ENCODE data around the gene IL1R2.

The IL1R2 gene

DNA sequence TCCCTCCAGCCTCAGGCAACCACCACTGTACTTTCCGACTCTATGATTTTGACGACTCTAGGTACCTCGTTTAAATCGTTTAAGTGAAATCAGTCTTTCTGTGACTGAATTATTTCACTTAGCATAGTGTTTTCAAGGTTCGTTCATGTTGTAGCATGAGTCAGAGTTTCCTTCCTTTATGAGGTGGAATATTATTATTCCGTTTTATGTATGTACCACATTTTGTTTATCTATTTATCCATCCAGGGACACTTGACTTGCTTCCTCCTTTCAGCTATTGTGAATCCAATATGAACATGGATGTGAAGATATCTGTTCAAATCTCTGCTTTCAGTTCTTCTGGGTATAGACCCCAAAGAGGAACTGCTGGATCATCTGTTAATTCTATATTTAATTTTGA is 19.1 kb downstream of the IL1R2 start:
- H3K4me1 ChIP-seq (ENCODE audit: control insufficient read depth, insufficient read depth, low read length), result no peaks in the 10 kb centered on the region
- CTCF ChIA-PET, result interaction anchor here (1.4 kb wide), 1 partner anchor 230 kb away, joined by 3 read pairs; no protein-coding TSS in a partner anchor
- H3K4me3 ChIP-seq (ENCODE audit: low read depth, low read length), result no peak overlapping the region

DNA sequence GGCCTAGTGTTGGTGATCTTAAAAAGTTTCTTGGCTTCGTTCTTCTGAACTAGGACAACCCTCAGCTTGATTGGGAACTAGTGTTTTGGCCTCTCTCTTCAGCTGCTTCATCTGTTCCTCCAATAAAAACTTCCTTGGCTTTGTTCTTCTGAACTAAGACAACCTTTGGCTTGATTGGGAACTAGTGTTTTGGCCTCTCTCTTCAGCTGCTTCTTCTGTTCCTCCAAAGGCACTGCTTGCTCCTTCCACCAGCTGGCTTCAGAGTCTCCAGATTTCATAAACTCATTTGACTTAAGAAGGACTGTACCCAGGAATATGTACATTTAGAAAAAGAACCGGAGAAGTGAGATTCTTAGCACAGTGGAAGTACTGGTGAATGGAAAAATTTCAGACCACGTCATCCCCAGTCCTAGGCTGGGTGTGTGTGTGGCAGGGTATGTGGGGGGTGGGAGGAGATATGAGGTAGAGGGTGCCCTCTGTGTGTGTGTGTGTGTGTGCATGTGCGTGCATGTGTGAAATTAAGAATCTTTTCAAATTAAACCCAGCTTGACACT is 20.4 kb downstream of the IL1R2 start:
- Histone ChIP-seq H3K4me3 (ENCODE audit: low read depth, low read length) (no peak overlapping the region), H3K27ac (ENCODE audit: extremely low read depth, low read depth, low read length) (no peak overlapping the region), H3K4me1 (ENCODE audit: control insufficient read depth, insufficient read depth, low read length) (no peaks in the 10 kb centered on the region), H3K9me3 (ENCODE audit: control insufficient read depth, insufficient read depth, low read depth, low read length) (no peaks in the 10 kb centered on the region), H3K36me3 (ENCODE audit: control insufficient read depth in 2 of 2, insufficient read depth in 1 of 2, low read length in 2 of 2) (no peaks in the 10 kb centered on the region)
- POLR2A ChIA-PET, result no interaction called here
- CTCF ChIA-PET, result interaction anchor here (0.7 to 1.4 kb wide), 3 partner anchors 8 to 254 kb away, joined by 3 to 8 read pairs (median 7); no protein-coding TSS in a partner anchor
- TF ChIP-seq ZNF768 (tag by site-specific recombination; IDR thresholded peaks at IDR 0.05) (no peak), ZNF23 (tag by site-specific recombination; IDR thresholded peaks at IDR 0.05; ENCODE audit: borderline replicate concordance) (no peak), REPIN1 (tag by site-specific recombination; IDR thresholded peaks at IDR 0.05; ENCODE audit: low read depth) (no peak), ZNF2 (tag by site-specific recombination; IDR thresholded peaks at IDR 0.05) (no peak), ZBTB1 (tag by site-specific recombination; IDR thresholded peaks at IDR 0.05) (no peak)
- TF ChIP-seq, protein P1, sequence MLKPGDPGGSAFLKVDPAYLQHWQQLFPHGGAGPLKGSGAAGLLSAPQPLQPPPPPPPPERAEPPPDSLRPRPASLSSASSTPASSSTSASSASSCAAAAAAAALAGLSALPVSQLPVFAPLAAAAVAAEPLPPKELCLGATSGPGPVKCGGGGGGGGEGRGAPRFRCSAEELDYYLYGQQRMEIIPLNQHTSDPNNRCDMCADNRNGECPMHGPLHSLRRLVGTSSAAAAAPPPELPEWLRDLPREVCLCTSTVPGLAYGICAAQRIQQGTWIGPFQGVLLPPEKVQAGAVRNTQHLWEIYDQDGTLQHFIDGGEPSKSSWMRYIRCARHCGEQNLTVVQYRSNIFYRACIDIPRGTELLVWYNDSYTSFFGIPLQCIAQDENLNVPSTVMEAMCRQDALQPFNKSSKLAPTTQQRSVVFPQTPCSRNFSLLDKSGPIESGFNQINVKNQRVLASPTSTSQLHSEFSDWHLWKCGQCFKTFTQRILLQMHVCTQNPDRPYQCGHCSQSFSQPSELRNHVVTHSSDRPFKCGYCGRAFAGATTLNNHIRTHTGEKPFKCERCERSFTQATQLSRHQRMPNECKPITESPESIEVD (tag by site-specific recombination; IDR thresholded peaks at IDR 0.05), result no peak
- TF ChIP-seq, protein P2, sequence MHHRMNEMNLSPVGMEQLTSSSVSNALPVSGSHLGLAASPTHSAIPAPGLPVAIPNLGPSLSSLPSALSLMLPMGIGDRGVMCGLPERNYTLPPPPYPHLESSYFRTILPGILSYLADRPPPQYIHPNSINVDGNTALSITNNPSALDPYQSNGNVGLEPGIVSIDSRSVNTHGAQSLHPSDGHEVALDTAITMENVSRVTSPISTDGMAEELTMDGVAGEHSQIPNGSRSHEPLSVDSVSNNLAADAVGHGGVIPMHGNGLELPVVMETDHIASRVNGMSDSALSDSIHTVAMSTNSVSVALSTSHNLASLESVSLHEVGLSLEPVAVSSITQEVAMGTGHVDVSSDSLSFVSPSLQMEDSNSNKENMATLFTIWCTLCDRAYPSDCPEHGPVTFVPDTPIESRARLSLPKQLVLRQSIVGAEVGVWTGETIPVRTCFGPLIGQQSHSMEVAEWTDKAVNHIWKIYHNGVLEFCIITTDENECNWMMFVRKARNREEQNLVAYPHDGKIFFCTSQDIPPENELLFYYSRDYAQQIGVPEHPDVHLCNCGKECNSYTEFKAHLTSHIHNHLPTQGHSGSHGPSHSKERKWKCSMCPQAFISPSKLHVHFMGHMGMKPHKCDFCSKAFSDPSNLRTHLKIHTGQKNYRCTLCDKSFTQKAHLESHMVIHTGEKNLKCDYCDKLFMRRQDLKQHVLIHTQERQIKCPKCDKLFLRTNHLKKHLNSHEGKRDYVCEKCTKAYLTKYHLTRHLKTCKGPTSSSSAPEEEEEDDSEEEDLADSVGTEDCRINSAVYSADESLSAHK (tag by site-specific recombination; IDR thresholded peaks at IDR 0.05), result no peak
- TF ChIP-seq, protein P3, sequence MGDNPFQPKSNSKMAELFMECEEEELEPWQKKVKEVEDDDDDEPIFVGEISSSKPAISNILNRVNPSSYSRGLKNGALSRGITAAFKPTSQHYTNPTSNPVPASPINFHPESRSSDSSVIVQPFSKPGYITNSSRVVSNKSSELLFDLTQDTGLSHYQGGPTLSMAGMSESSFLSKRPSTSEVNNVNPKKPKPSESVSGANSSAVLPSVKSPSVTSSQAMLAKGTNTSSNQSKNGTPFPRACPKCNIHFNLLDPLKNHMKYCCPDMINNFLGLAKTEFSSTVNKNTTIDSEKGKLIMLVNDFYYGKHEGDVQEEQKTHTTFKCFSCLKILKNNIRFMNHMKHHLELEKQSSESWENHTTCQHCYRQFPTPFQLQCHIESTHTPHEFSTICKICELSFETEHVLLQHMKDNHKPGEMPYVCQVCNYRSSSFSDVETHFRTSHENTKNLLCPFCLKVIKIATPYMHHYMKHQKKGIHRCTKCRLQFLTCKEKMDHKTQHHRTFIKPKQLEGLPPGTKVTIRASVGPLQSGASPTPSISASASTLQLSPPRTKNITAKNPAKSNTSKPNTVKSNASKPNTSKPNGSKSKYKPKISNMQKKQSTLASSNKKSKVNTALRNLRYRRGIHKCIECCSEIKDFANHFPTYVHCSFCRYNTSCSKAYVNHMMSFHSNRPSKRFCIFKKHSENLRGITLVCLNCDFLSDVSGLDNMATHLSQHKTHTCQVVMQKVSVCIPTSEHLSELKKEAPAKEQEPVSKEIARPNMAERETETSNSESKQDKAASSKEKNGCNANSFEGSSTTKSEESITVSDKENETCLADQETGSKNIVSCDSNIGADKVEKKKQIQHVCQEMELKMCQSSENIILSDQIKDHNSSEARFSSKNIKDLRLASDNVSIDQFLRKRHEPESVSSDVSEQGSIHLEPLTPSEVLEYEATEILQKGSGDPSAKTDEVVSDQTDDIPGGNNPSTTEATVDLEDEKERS (tag by site-specific recombination; IDR thresholded peaks at IDR 0.05), result no peak

More for the DNA sequence above, 19.1 kb downstream of the IL1R2 start:
- TF ChIP-seq ZNF544 (tag by site-specific recombination; IDR thresholded peaks at IDR 0.05) (no peak), ZNF112 (tag by site-specific recombination; IDR thresholded peaks at IDR 0.05) (no peak), ZNF776 (tag by site-specific recombination; IDR thresholded peaks at IDR 0.05; ENCODE audit: borderline replicate concordance) (no peak), ZNF274 (IDR thresholded peaks at IDR 0.05; ENCODE audit: low read length) (no peak), ZNF274 (tag by site-specific recombination; IDR thresholded peaks at IDR 0.05; ENCODE audit: borderline replicate concordance) (no peak), ZNF239 (tag by site-specific recombination; IDR thresholded peaks at IDR 0.05) (no peak), ZNF121 (tag by site-specific recombination; IDR thresholded peaks at IDR 0.05) (no peak), ZNF548 (tag by site-specific recombination; IDR thresholded peaks at IDR 0.05) (no peak), ZNF600 (tag by site-specific recombination; IDR thresholded peaks at IDR 0.05) (no peak), ZNF785 (tag by site-specific recombination; IDR thresholded peaks at IDR 0.05) (no peak), ZNF626 (tag by site-specific recombination; IDR thresholded peaks at IDR 0.05) (no peak), ZNF155 (tag by site-specific recombination; IDR thresholded peaks at IDR 0.05) (no peak)
- TF ChIP-seq, protein P4, sequence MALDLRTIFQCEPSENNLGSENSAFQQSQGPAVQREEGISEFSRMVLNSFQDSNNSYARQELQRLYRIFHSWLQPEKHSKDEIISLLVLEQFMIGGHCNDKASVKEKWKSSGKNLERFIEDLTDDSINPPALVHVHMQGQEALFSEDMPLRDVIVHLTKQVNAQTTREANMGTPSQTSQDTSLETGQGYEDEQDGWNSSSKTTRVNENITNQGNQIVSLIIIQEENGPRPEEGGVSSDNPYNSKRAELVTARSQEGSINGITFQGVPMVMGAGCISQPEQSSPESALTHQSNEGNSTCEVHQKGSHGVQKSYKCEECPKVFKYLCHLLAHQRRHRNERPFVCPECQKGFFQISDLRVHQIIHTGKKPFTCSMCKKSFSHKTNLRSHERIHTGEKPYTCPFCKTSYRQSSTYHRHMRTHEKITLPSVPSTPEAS (tag by site-specific recombination; IDR thresholded peaks at IDR 0.05), result no peak
- TF ChIP-seq, protein P5, sequence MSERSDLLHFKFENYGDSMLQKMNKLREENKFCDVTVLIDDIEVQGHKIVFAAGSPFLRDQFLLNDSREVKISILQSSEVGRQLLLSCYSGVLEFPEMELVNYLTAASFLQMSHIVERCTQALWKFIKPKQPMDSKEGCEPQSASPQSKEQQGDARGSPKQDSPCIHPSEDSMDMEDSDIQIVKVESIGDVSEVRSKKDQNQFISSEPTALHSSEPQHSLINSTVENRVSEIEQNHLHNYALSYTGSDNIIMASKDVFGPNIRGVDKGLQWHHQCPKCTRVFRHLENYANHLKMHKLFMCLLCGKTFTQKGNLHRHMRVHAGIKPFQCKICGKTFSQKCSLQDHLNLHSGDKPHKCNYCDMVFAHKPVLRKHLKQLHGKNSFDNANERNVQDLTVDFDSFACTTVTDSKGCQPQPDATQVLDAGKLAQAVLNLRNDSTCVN (tag by site-specific recombination; optimal IDR thresholded peaks at IDR 0.05), result no peak
- TF ChIP-seq, protein P6, sequence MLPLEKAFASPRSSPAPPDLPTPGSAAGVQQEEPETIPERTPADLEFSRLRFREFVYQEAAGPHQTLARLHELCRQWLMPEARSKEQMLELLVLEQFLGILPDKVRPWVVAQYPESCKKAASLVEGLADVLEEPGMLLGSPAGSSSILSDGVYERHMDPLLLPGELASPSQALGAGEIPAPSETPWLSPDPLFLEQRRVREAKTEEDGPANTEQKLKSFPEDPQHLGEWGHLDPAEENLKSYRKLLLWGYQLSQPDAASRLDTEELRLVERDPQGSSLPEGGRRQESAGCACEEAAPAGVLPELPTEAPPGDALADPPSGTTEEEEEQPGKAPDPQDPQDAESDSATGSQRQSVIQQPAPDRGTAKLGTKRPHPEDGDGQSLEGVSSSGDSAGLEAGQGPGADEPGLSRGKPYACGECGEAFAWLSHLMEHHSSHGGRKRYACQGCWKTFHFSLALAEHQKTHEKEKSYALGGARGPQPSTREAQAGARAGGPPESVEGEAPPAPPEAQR (tag by site-specific recombination; IDR thresholded peaks at IDR 0.05), result no peak
- Histone ChIP-seq H3K27ac (ENCODE audit: extremely low read depth, low read depth, low read length) (no peak overlapping the region), H3K9me3 (ENCODE audit: control insufficient read depth, insufficient read depth, low read depth, low read length) (no peaks in the 10 kb centered on the region), H3K36me3 (ENCODE audit: control insufficient read depth in 2 of 2, insufficient read depth in 1 of 2, low read length in 2 of 2) (no peaks in the 10 kb centered on the region)
- POLR2A ChIA-PET, result interaction anchor here (0.7 kb wide), 1 partner anchor 702 kb away, joined by 5 read pairs; the partner anchor contains the start of gene RNF149

Measured in HEK293 (cell line).